Naive thymus-derived CD4-positive, alpha-beta T cell (primary cell): Measurements from ENCODE around the gene VKORC1L1. TPM values are rescaled to one million over a fixed set of nuclear protein-coding genes. Genes with fewer than 3 reads are reported as not detected.
"Not testable (repeated sequence)": the region's sequence is repeated elsewhere in the genome, so short reads cannot be mapped to it uniquely, and the experiment has no call there.

ENCODE experiments used
- ATAC-seq: fragments of 150-1000 bp; cut with Tn5 transposase; 2 replicates; pipeline ENCODE4 v1.10.0; 2021; ENCODE audit warnings: mild to moderate bottlenecking, moderate library complexity
- CTCF ChIA-PET: fragments of 350-600 bp; sonication (Branson Sonifier 250); formaldehyde crosslinking; loops from one replicate; lab custom pipeline; 2021; ENCODE audit warnings: antibody characterized with exemption; lab: Charles Lee
- POLR2A ChIA-PET: fragments of 350-600 bp; sonication (Branson Sonifier 250); formaldehyde crosslinking; loops from one replicate; lab custom pipeline; 2021; ENCODE audit warnings: antibody characterized with exemption, inconsistent platforms; lab: Charles Lee
- DNase-seq, 9 donors: peaks; one replicate each; pipeline versions ENCODE4 v3.0.0 to v3.0.0-alpha.2; 2020 to 2022; ENCODE audit warnings: mixed read lengths in 1 of 9
- H3K27ac ChIP-seq: one replicate; pipeline ENCODE4 v1.7.0; 2013; ENCODE audit warnings: mild to moderate bottlenecking, low read depth, low read length, moderate library complexity
- H3K27me3 ChIP-seq, 2 donors: one replicate each; pipeline ENCODE4 v1.7.0; 2013; ENCODE audit warnings: low read length in 2 of 2, mild to moderate bottlenecking in 2 of 2, moderate library complexity in 2 of 2; ENCODE audit not compliant: control insufficient read depth in 2 of 2, insufficient read depth in 2 of 2
- H3K36me3 ChIP-seq, 3 experiments: 1 replicate in 2 of 3; 2 replicates in 1 of 3; pipeline ENCODE4 v1.7.0; 2013; ENCODE audit warnings: low read length in 3 of 3, mild to moderate bottlenecking in 3 of 3, moderate library complexity in 1 of 3; ENCODE audit not compliant: insufficient read depth in 3 of 3, control insufficient read depth in 2 of 3
- H3K4me1 ChIP-seq, 2 donors: one replicate each; pipeline ENCODE4 v1.7.0; 2013; ENCODE audit warnings: low read length in 2 of 2, mild to moderate bottlenecking in 2 of 2, moderate library complexity in 1 of 2; ENCODE audit not compliant: control insufficient read depth in 2 of 2, insufficient read depth in 2 of 2
- H3K4me3 ChIP-seq: 2 replicates; pipeline ENCODE4 v1.7.0; 2013; ENCODE audit warnings: mild to moderate bottlenecking, low read length
- H3K9me3 ChIP-seq, 3 experiments: 1 replicate in 2 of 3; 2 replicates in 1 of 3; pipeline ENCODE4 v1.7.0; 2013; ENCODE audit warnings: low read length in 3 of 3; ENCODE audit not compliant: control insufficient read depth in 2 of 3
- H3K27ac Mint-ChIP-seq, 9 donors: one replicate each; pipeline ENCODE4 v1.8.0; 2020 to 2022; ENCODE audit warnings: mixed read lengths in 9 of 9, mild to moderate bottlenecking in 8 of 9, moderate library complexity in 5 of 9, inconsistent platforms in 2 of 9
- H3K27me3 Mint-ChIP-seq, 5 donors: one replicate each; pipeline ENCODE4 v1.8.0; 2021 to 2022; ENCODE audit warnings: mixed read lengths in 5 of 5, mild to moderate bottlenecking in 1 of 5
- H3K36me3 Mint-ChIP-seq, 5 donors: one replicate each; pipeline ENCODE4 v1.8.0; 2020 to 2022; ENCODE audit warnings: mixed read lengths in 5 of 5, mild to moderate bottlenecking in 3 of 5, inconsistent platforms in 1 of 5
- H3K4me1 Mint-ChIP-seq, 7 donors: one replicate each; pipeline ENCODE4 v1.8.0; 2020 to 2022; ENCODE audit warnings: mixed read lengths in 7 of 7, mild to moderate bottlenecking in 3 of 7, inconsistent platforms in 1 of 7
- H3K4me3 Mint-ChIP-seq, 10 donors: one replicate each; pipeline ENCODE4 v1.8.0; 2020 to 2022; ENCODE audit warnings: mild to moderate bottlenecking in 10 of 10, mixed read lengths in 10 of 10, moderate library complexity in 6 of 10, inconsistent platforms in 2 of 10
- H3K9me3 Mint-ChIP-seq, 11 donors: one replicate each; pipeline ENCODE4 v1.8.0; 2020 to 2022; ENCODE audit warnings: mixed read lengths in 11 of 11, mild to moderate bottlenecking in 4 of 11, inconsistent platforms in 1 of 11, moderate library complexity in 1 of 11
- intact Hi-C, 2 donors: fragments of 100-400 bp; cut with micrococcal nuclease; formaldehyde crosslinking; loops; one replicate each; pipeline ENCODE4 v1.15.1; 2023
- polyA plus RNA-seq, 2 donors: library from polyadenylated mRNA; unstranded; fragments of 300-500 nt; fragmentation: Illumina TruSeq; gene quantifications; one replicate each; pipeline ENCODE4 v1.2.3, GENCODE V29; 2021
- total RNA-seq, 6 experiments: library from RNA in 5 of 6; stranded (reverse) in 5 of 6; gene quantifications; 1 replicate in 5 of 6; 2 replicates in 1 of 6; pipeline ENCODE4 v1.2.3 and lab custom pipeline; 2021 to 2026

VKORC1L1 gene
- total and polyA plus RNA-seq, 7 experiments from 2014 or later = 2.8 to 15.8 (median 5.5) TPM

GRCh38 chr7:65988084-65988483 is 115.2 kb downstream of the VKORC1L1 start:
- no peaks in the 10 kb centered on the region for H3K4me1 ChIP-seq
- H3K27ac Mint-ChIP-seq = no peak overlapping the region
- H3K9me3 ChIP-seq = no peaks in the 10 kb centered on the region
- ATAC-seq (no peak), DNase-seq (no peak)
- peaks cover 0 to 1% (median 0%) of the 10 kb centered on the region in 7 donors for H3K4me1 Mint-ChIP-seq
- POLR2A ChIA-PET = no interaction called here
- H3K36me3 ChIP-seq = no peaks in the 10 kb centered on the region
- intact Hi-C loops = loop anchor here in 1 of 2 donors (10.0 kb wide), 1 partner anchor 217 kb away; the partner anchor contains the start of gene TPST1
- no peaks in the 10 kb centered on the region for H3K27me3 ChIP-seq
- CTCF ChIA-PET = no interaction called here
- no peak overlapping the region for H3K27ac ChIP-seq
- no peak overlapping the region for H3K4me3 ChIP-seq
- no peaks in the 10 kb centered on the region for H3K9me3 Mint-ChIP-seq
- no peak overlapping the region for H3K4me3 Mint-ChIP-seq
- peaks cover 0 to 7% (median 0%) of the 10 kb centered on the region in 5 donors for H3K27me3 Mint-ChIP-seq
- H3K36me3 Mint-ChIP-seq = no peaks in the 10 kb centered on the region

- CTCF ChIA-PET = interaction anchor here (0.6 kb wide), 1 partner anchor 653 kb away, joined by 3 read pairs; no protein-coding TSS in a partner anchor
- intact Hi-C loops = loop anchor here in 1 of 2 donors (10.0 kb wide), 1 partner anchor 216 kb away; the partner anchor contains the start of gene TPST1
- DNase-seq, H3K27ac Mint-ChIP-seq, H3K4me1 ChIP-seq, H3K9me3 ChIP-seq, H3K36me3 Mint-ChIP-seq, H3K4me1 Mint-ChIP-seq, ATAC-seq, H3K27me3 ChIP-seq, H3K4me3 ChIP-seq, H3K27me3 Mint-ChIP-seq, H3K9me3 Mint-ChIP-seq, POLR2A ChIA-PET, H3K4me3 Mint-ChIP-seq, H3K36me3 ChIP-seq, H3K27ac ChIP-seq: not testable (repeated sequence)
These were observed 115.6 kb downstream of the VKORC1L1 start for GRCh38 chr7:65988503-65988902.

- H3K36me3 Mint-ChIP-seq = no peaks in the 10 kb centered on the region
- intact Hi-C loops = loop anchor here in 1 of 2 donors (10.0 kb wide), 1 partner anchor 215 kb away; the partner anchor contains the start of gene TPST1
- Histone ChIP-seq H3K27ac (no peak overlapping the region), H3K27me3 (no peaks in the 10 kb centered on the region), H3K4me3 (no peak overlapping the region), H3K4me1 (no peaks in the 10 kb centered on the region), H3K36me3 (no peaks in the 10 kb centered on the region), H3K9me3 (no peaks in the 10 kb centered on the region)
- no peaks in the 10 kb centered on the region for H3K9me3 Mint-ChIP-seq
- CTCF ChIA-PET = no interaction called here
- no peak overlapping the region for H3K4me3 Mint-ChIP-seq
- peaks cover 0 to 1% (median 0%) of the 10 kb centered on the region in 7 donors for H3K4me1 Mint-ChIP-seq
- no peak overlapping the region for H3K27ac Mint-ChIP-seq
- peaks cover 0 to 7% (median 0%) of the 10 kb centered on the region in 5 donors for H3K27me3 Mint-ChIP-seq
- POLR2A ChIA-PET = no interaction called here
- DNase-seq (no peak), ATAC-seq (no peak)
These were observed 116.8 kb downstream of the VKORC1L1 start for GRCh38 chr7:65989694-65990080.

- H3K9me3 Mint-ChIP-seq, intact Hi-C loops, ATAC-seq, H3K36me3 ChIP-seq, H3K4me3 ChIP-seq, H3K27ac ChIP-seq, H3K9me3 ChIP-seq, H3K4me1 Mint-ChIP-seq, H3K27ac Mint-ChIP-seq, H3K27me3 ChIP-seq, H3K36me3 Mint-ChIP-seq, DNase-seq, H3K4me1 ChIP-seq, CTCF ChIA-PET, H3K4me3 Mint-ChIP-seq, POLR2A ChIA-PET: not testable (repeated sequence)
- peaks cover 0 to 10% (median 0%) of the 10 kb centered on the region in 5 donors for H3K27me3 Mint-ChIP-seq
These were observed 119.0 kb downstream of the VKORC1L1 start for GRCh38 chr7:65991829-65992228.

GRCh38 chr7:65992526-65992925 is 119.7 kb downstream of the VKORC1L1 start:
- Mint-ChIP-seq H3K4me3 (no peak overlapping the region), H3K36me3 (no peaks in the 10 kb centered on the region), H3K4me1 (peaks cover 0 to 1% (median 0%) of the 10 kb centered on the region in 7 donors), H3K27me3 (peaks cover 0 to 10% (median 0%) of the 10 kb centered on the region in 5 donors), H3K27ac (no peak overlapping the region), H3K9me3 (no peaks in the 10 kb centered on the region)
- Histone ChIP-seq H3K4me1 (no peaks in the 10 kb centered on the region), H3K36me3 (no peaks in the 10 kb centered on the region), H3K27ac (no peak overlapping the region), H3K9me3 (no peaks in the 10 kb centered on the region), H3K27me3 (no peaks in the 10 kb centered on the region), H3K4me3 (no peak overlapping the region)
- CTCF ChIA-PET = no interaction called here
- intact Hi-C loops = no loop called here
- ATAC-seq = no peak
- POLR2A ChIA-PET = no interaction called here
- no peak for DNase-seq

GRCh38 chr7:65994984-65995383 is 122.1 kb downstream of the VKORC1L1 start:
- peaks cover 0 to 10% (median 0%) of the 10 kb centered on the region in 5 donors for H3K27me3 Mint-ChIP-seq
- H3K27ac Mint-ChIP-seq, DNase-seq, H3K9me3 ChIP-seq, ATAC-seq, H3K36me3 ChIP-seq, POLR2A ChIA-PET, H3K36me3 Mint-ChIP-seq, intact Hi-C loops, H3K4me1 Mint-ChIP-seq, H3K27ac ChIP-seq, H3K27me3 ChIP-seq, H3K4me3 Mint-ChIP-seq, H3K4me1 ChIP-seq, CTCF ChIA-PET, H3K4me3 ChIP-seq, H3K9me3 Mint-ChIP-seq: not testable (repeated sequence)

- H3K9me3 ChIP-seq, H3K4me1 ChIP-seq, H3K27ac ChIP-seq, intact Hi-C loops, H3K4me1 Mint-ChIP-seq, DNase-seq, POLR2A ChIA-PET, H3K4me3 ChIP-seq, H3K27me3 ChIP-seq, H3K27ac Mint-ChIP-seq, H3K27me3 Mint-ChIP-seq, ATAC-seq, H3K4me3 Mint-ChIP-seq, H3K36me3 Mint-ChIP-seq, H3K9me3 Mint-ChIP-seq, H3K36me3 ChIP-seq: not testable (repeated sequence)
- CTCF ChIA-PET = interaction anchor here (0.8 kb wide), 1 partner anchor 138 kb away, joined by 3 read pairs; no protein-coding TSS in a partner anchor
These were observed 128.0 kb downstream of the VKORC1L1 start for GRCh38 chr7:66000823-66001417.
